GM12872 (cell line): ENCODE data around the gene TEKTIP1.
A peak's percentile ranks its signal among the peaks of the same experiment; 100 is the strongest.

Experiments used
- CTCF ChIP-seq: IDR thresholded peaks from 3 replicates; pipeline ENCODE4 v1.5.1; 2011; ENCODE audit warnings: low read depth, mild to moderate bottlenecking, low read length, moderate library complexity; ENCODE audit not compliant: insufficient read depth

Gene TEKTIP1

GRCh38 chr19:3570606-3571011, 31.6 kb downstream of the TEKTIP1 start:
- no peak for TF ChIP-seq CTCF

GRCh38 chr19:3572132-3572854, 33.3 kb downstream of the TEKTIP1 start:
- TF ChIP-seq CTCF: no peak

DNA sequence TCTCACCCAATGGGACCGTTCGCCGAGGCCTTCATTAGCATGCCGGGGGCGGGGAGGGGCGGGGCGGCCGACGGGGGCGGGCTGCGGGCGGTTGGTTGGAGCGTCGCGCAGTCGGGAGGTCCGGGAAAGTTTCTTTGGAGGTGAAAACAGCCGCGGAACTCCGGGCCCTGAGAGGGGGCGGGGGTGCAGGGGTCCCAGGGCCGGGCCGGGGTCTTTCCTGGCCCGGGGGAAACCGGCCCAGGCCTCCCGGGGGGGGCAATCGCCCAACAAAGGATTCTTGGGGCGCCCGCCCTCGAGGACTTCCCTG, 33.8 kb downstream of the TEKTIP1 start, which contains the start of gene HMG20B:
TSS of gene HMG20B (plus strand) at position 90 of the 307 bp plus-strand sequence. CDS start 366 bp downstream, outside the sequence.
- no peak for TF ChIP-seq CTCF

DNA sequence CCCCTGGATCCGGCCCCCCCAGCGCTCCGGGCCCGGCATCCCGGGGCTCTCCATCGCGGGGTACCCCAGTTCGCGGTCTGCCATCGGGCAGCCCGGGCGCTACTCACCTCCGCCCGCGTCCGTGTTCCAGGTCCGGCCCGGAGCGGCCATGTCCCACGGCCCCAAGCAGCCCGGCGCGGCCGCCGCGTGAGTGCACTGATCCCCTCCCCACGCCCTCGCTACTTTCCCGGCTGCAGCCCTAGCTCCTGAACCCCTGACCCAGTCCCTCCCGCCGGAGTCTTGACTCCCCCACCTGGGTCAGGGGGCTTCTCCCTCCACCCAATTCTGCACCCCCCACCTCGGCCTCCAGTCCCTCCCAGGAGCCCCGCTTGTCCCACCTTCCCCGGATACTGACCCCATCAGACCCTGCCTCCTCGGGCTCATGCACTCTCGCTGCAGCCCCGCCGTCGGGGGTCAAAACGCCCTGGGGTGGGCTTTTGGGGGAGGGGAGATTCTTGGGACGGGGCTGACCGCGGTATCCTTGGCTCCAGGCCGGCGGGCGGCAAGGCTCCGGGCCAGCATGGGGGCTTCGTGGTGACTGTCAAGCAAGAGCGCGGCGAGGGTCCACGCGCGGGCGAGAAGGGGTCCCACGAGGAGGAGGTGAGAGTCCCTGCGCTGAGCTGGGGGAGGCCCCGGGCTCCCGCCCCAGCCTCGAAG, 34.3 kb downstream of the TEKTIP1 start:
- no peak for TF ChIP-seq CTCF

GRCh38 chr19:3573858-3574637, 35.1 kb downstream of the TEKTIP1 start:
- TF ChIP-seq CTCF: no peak

DNA sequence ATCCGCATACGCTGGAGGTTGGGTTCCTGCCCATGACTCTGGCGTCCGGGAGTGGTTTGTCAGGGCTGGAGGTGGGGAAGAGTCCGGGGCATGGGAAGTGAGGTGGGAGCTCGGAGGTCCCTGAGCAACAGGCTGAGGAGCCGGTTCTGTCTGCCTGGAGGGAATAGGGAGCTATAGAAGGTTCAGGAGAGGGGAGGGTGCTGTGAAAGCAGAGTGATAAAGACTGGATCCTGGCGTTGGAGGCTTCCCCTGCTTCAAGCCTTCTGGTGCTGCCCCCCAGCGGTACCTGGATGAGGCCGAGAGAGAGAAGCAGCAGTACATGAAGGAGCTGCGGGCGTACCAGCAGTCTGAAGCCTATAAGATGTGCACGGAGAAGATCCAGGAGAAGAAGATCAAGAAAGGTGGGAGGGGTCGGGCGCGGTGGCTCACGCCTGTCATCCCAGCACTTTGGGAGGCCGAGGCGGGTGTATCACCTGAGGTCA, 36.3 kb downstream of the TEKTIP1 start:
- TF ChIP-seq CTCF: peak; percentile 50

DNA sequence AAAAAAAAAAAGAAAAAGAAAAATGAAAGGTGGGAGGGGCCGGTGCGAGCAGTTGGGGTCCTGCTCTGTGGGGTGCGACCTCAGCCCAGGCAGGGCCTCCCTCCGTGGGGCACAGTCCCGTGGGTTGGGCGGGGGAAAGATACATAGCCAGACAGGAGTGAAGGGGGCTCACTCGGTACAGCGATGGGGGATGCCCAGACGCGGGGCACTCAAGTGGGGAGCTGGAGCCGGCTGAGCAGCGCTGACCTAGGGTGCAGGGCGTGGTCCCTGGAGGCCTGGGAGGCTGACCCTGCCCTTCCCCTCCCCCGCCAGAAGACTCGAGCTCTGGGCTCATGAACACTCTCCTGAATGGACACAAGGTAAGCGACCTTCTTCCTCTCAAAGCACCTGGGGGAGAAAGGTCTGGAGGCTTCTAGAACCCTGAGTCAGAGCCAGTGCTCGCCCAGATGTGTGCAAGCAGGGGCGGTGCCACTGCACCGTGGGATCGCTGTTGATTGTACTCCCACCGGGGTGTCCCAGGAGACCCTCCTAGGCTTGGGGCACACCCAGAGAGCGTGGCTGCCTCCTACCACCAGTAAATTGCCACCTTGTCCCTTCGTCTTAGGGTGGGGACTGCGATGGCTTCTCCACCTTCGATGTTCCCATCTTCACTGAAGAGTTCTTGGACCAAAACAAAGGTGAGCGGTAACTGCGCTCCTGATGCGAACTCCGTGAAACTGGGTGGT, 37.1 kb downstream of the TEKTIP1 start:
- TF ChIP-seq CTCF: no peak
